Measurements from ENCODE around the gene ACHE.

The ACHE gene

GRCh38 chr7:100863406-100863950 lies 32.2 kb downstream of the ACHE start:
- TF ChIP-seq TOX (CRISPR knock-in tag; IDR thresholded peaks at IDR 0.05; ENCODE audit: borderline replicate concordance): no peak
- peak; percentile 33; the same call in 1 of the 2 replicates for TF ChIP-seq ZFP3 (CRISPR knock-in tag; IDR thresholded peaks at IDR 0.05)

GRCh38 chr7:100861616-100861985 lies 34.1 kb downstream of the ACHE start:
- TF ChIP-seq CSDC2 (CRISPR knock-in tag; IDR thresholded peaks at IDR 0.05): no peak
- no peak for TF ChIP-seq TOX (CRISPR knock-in tag; IDR thresholded peaks at IDR 0.05; ENCODE audit: borderline replicate concordance)
- TF ChIP-seq PATZ1 (CRISPR knock-in tag; IDR thresholded peaks at IDR 0.05; ENCODE audit: borderline replicate concordance): no peak
- TF ChIP-seq ZC3H10 (CRISPR knock-in tag; IDR thresholded peaks at IDR 0.05): no peak
- TF ChIP-seq CREB5 (CRISPR knock-in tag; IDR thresholded peaks at IDR 0.05; ENCODE audit: low read depth): no peak
- no peak for TF ChIP-seq ZNF565 (CRISPR knock-in tag; conservative IDR thresholded peaks at IDR 0.05; ENCODE audit: low read depth)
- no peak for TF ChIP-seq ZFP3 (CRISPR knock-in tag; IDR thresholded peaks at IDR 0.05)
- no peak for TF ChIP-seq ARNTL (CRISPR knock-in tag; IDR thresholded peaks at IDR 0.05; ENCODE audit: borderline replicate concordance, low read depth)
- TF ChIP-seq PPARA (CRISPR knock-in tag; IDR thresholded peaks at IDR 0.05; ENCODE audit: borderline replicate concordance): no peak
- TF ChIP-seq OSR1 (CRISPR knock-in tag; IDR thresholded peaks at IDR 0.05): no peak
- no peak for TF ChIP-seq GLIS3 (CRISPR knock-in tag; IDR thresholded peaks at IDR 0.05)
- TF ChIP-seq RARB (CRISPR knock-in tag; IDR thresholded peaks at IDR 0.05): no peak
- no peak for TF ChIP-seq SNAI2 (CRISPR knock-in tag; IDR thresholded peaks at IDR 0.05)
- TF ChIP-seq BACH2 (CRISPR knock-in tag; IDR thresholded peaks at IDR 0.05; ENCODE audit: borderline replicate concordance): no peak
- no peak for TF ChIP-seq TSHZ2 (CRISPR knock-in tag; IDR thresholded peaks at IDR 0.05)
- no peak for TF ChIP-seq ZNF8 (CRISPR knock-in tag; IDR thresholded peaks at IDR 0.05)
- TF ChIP-seq CSRNP3 (CRISPR knock-in tag; IDR thresholded peaks at IDR 0.05): no peak
- no peak for TF ChIP-seq ZFP30 (CRISPR knock-in tag; IDR thresholded peaks at IDR 0.05)
- TF ChIP-seq TCF4 (CRISPR knock-in tag; IDR thresholded peaks at IDR 0.05; ENCODE audit: borderline replicate concordance): no peak
- no peak for TF ChIP-seq ESRRG (CRISPR knock-in tag; IDR thresholded peaks at IDR 0.05)
- ATAC-seq: no peak

More at GRCh38 chr7:100863406-100863950, 32.2 kb downstream of the ACHE start:
- ATAC-seq: peak; percentile 3; the same call in 2 of the 3 replicates

GRCh38 chr7:100860702-100861615 lies 34.7 kb downstream of the ACHE start:
- ATAC-seq: no peak
- no peak for TF ChIP-seq BACH2 (CRISPR knock-in tag; IDR thresholded peaks at IDR 0.05; ENCODE audit: borderline replicate concordance)
- no peak for TF ChIP-seq ESRRG (CRISPR knock-in tag; IDR thresholded peaks at IDR 0.05)
- TF ChIP-seq ZC3H10 (CRISPR knock-in tag; IDR thresholded peaks at IDR 0.05): no peak
- TF ChIP-seq SNAI2 (CRISPR knock-in tag; IDR thresholded peaks at IDR 0.05): no peak
- TF ChIP-seq RARB (CRISPR knock-in tag; IDR thresholded peaks at IDR 0.05): no peak
- no peak for TF ChIP-seq GLIS3 (CRISPR knock-in tag; IDR thresholded peaks at IDR 0.05)
- no peak for TF ChIP-seq OSR1 (CRISPR knock-in tag; IDR thresholded peaks at IDR 0.05)
- no peak for TF ChIP-seq ZFP3 (CRISPR knock-in tag; IDR thresholded peaks at IDR 0.05)

All from SK-N-SH treated with all-trans-retinoic acid at 6 μM for 48 hours (cell line).